GM18519 (cell line): Measurements from ENCODE around the gene SLC16A10.
"Not testable (repeated sequence)": the region's sequence is repeated elsewhere in the genome, so short reads cannot be mapped to it uniquely, and the experiment has no call there.

Experiments used
- ATAC-seq: cut with Tn5 transposase; IDR thresholded peaks from one replicate; pipeline ENCODE4 v1.9.1; 2021; ENCODE audit warnings: mild to moderate bottlenecking, moderate library complexity; ENCODE audit not compliant: unreplicated experiment, low FRiP score

Gene SLC16A10

GRCh38 chr6:111254004-111254778 is 166.9 kb downstream of the SLC16A10 start:
- no peak for ATAC-seq

GRCh38 chr6:111254779-111255166 is 167.5 kb downstream of the SLC16A10 start:
- no peak for ATAC-seq

GRCh38 chr6:111255838-111256237 is 168.5 kb downstream of the SLC16A10 start:
- ATAC-seq = not testable (repeated sequence)

- no peak for ATAC-seq
Measured at GRCh38 chr6:111256646-111257045, 169.3 kb downstream of the SLC16A10 start.

GRCh38 chr6:111258010-111258409 is 170.7 kb downstream of the SLC16A10 start:
- no peak for ATAC-seq

GRCh38 chr6:111258615-111259088 is 171.3 kb downstream of the SLC16A10 start:
- ATAC-seq = no peak

GRCh38 chr6:111259089-111259831 is 172.0 kb downstream of the SLC16A10 start:
- ATAC-seq = peak; percentile 98

GRCh38 chr6:111260570-111261298 is 173.4 kb downstream of the SLC16A10 start:
- ATAC-seq = no peak

GRCh38 chr6:111263837-111264236 is 176.5 kb downstream of the SLC16A10 start:
- ATAC-seq = no peak

- ATAC-seq = no peak
Measured at GRCh38 chr6:111265842-111266241, 178.5 kb downstream of the SLC16A10 start.

GRCh38 chr6:111266276-111266675 is 179.0 kb downstream of the SLC16A10 start:
- ATAC-seq = no peak

- no peak for ATAC-seq
Measured at GRCh38 chr6:111267764-111268333, 180.5 kb downstream of the SLC16A10 start.

- ATAC-seq = no peak
Measured at GRCh38 chr6:111269401-111269970, 182.2 kb downstream of the SLC16A10 start.

GRCh38 chr6:111270121-111270520 is 182.8 kb downstream of the SLC16A10 start:
- no peak for ATAC-seq

GRCh38 chr6:111274593-111275217 is 187.4 kb downstream of the SLC16A10 start:
- no peak for ATAC-seq

GRCh38 chr6:111276335-111276734 is 189.0 kb downstream of the SLC16A10 start:
- no peak for ATAC-seq

- ATAC-seq = no peak
Measured at GRCh38 chr6:111276736-111277135, 189.4 kb downstream of the SLC16A10 start.

- ATAC-seq = no peak
Measured at GRCh38 chr6:111277819-111278218, 190.5 kb downstream of the SLC16A10 start.

- no peak for ATAC-seq
Measured at GRCh38 chr6:111278731-111279130, 191.4 kb downstream of the SLC16A10 start.

- no peak for ATAC-seq
Measured at GRCh38 chr6:111280445-111280955, 193.2 kb downstream of the SLC16A10 start.
